Occipital lobe (tissue), 2 donors: ENCODE data around the gene KCND3. TPM values are rescaled to one million over a fixed set of nuclear protein-coding genes. Genes with fewer than 3 reads are reported as not detected.
"Not testable (repeated sequence)": the region's sequence is repeated elsewhere in the genome, so short reads cannot be mapped to it uniquely, and the experiment has no call there.

Source experiments
- DNase-seq: peaks from one replicate; lab custom pipeline; 2025; lab: John Stamatoyannopoulos, UW
- total RNA-seq: library from RNA; depleted of rRNA; stranded (reverse); fragments of >200 nt; gene quantifications from one replicate; pipeline ENCODE4 v1.2.3, GENCODE V29; 2014

The KCND3 gene
- total RNA-seq, 1 donor from 2014 or later = 12.6 TPM

DNA sequence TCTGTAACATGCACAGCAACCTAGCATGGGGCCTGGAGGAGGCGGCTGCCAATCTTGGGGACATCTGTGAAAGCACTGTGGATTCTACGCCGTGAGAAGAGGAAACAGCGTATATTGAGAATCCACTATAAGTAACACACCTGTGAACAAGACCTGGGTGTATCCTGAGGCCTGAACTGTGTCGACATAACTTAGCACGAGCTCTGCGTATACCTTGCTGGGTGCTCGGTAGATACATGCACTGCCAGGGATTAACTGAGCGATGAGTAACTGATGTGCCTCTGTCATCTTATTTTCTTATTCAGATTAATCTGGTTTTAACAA, 175.2 kb downstream of the KCND3 start:
- no peak for DNase-seq

DNA sequence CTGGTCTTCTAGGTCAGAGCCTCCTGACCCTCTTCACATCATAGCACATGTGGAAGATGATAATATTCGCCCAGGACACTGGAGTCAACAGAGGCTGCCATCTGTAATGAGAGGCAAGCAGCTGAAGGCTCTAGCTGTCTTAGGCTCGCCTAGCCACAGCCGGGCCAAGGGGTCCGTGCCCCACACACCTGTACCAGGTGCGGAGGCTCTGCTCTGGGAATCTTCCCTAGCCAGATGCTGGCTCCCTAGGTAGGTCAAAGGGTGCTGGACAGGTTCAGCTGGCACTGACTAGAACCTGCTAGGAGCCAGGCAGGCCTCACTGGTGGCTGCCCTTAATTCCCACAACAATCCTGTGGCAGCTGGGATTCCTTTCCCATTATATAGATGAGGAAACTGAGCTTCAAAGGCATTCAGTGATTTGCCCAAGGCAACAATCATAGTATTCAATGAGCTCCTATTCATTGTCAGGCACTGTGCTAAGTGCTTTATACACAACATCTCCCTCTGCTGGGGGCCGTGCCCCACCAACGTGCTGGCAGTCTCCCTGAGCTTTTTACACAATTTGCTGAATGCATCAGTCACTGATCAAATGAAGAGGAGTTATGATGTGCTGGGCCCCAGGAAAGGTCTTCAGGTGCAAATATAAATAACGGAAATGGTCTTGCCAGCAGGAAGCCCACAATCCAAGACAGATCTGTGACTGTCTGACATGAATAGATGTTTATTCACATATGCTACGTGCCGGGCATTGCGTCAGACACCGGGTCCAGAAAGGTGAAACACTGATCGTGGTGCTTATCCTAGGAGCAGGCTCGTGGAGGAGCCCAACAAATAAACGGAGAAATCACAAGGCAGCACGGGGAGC, 175.8 kb downstream of the KCND3 start:
- no peak for DNase-seq

DNA sequence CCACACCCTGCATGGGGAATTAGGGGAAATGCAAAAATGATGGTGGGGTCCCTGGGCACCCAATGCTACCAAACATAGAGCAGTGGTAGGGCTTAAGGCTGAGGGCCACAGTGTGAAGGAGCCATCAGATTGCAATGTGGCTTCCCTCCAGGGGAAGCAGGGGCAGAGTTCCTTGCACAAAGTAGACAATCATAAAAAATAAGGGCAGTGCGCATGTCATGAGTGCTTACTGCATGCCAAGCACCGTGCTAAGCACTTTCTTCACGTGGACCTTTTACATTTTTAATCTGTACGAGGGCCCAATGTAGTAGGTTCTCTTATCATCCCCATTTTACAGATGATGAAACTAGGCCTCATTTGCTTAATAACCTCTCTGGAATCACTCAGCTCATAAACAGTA, 177.2 kb downstream of the KCND3 start:
- no peak for DNase-seq

- no peak for DNase-seq
Observed at GRCh38 chr1:111811891-111812290, 177.6 kb downstream of the KCND3 start.

DNA sequence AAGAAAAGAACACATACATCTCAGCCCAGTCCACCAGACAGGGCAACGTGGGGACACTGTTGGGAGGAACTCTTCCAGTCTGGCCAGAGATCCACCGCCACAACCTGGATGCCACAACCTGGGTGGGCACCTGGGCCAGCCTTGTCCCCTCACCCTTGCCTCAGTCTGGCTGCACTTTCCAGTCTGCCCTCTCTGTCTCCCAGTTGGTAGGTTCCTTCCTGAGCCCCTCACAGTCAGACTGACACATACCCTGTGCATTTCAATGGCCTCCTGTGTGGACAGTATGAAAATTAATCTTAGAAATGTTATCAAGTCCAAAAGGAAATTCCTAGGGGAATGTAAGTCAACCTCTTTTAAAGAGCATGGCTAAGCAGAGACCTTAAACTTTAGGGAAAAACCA, 184.2 kb downstream of the KCND3 start:
- DNase-seq = no peak

- no peak for DNase-seq
Observed at GRCh38 chr1:111804776-111805175, 184.7 kb downstream of the KCND3 start.

DNA sequence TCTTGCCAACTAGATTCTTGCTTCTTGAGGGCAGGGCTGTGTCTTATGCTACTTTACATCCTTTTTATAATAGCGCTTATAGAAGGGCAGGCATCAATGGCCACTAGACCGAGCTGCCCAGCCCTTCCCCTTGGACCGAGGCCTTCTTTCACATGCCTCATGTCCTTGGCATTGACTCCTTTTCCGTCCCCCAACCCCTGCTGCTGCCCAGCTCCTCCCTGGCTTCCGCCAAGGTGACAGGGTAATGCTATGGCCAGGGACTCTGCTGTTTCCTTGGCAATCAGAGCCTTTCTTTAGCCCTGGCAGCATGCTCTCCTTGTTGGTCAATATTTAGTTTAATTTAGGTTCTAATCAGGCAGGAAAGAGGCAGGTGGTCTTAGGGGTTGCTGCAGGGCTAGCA, 185.5 kb downstream of the KCND3 start:
- no peak for DNase-seq

DNA sequence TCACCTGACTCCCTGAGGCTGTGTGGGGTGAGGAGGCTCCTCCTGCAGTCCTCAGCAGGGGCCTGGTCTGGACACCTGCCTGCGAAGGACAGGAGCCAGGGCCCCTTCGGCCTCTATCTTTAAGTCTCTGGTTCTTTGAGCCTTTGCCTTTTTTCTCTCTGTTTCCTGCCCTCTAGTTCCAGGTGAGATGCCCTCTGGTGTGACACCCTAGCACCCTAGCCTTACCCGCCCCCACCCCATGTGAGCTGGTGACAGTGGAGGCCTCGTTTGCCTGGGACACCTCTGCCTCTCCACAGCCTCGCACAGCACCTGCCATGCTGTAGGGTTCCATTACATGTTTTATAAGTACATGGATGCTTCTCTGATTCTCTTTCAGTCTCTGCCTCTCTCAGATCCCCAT, 186.5 kb downstream of the KCND3 start:
- no peak for DNase-seq

DNA sequence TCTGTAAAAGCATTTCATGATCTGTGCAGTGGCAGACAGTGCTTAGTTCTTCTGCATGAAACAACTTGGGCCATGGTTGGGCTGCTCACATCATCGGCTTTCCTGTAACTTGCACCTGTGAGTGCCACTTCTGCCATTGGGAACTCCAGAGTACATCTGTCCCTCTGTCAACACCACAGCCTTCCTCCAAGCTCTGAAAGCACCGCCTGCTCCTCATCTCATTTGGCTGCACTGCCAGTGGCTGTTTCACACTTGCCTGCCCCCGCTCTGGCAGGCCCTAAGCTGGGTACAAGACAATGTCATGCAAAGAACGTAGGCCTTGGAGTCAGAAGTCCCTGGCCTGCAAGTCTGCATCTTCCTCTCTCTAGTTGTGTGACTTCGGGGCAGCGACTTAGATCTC, 187.4 kb downstream of the KCND3 start:
- no peak for DNase-seq

DNA sequence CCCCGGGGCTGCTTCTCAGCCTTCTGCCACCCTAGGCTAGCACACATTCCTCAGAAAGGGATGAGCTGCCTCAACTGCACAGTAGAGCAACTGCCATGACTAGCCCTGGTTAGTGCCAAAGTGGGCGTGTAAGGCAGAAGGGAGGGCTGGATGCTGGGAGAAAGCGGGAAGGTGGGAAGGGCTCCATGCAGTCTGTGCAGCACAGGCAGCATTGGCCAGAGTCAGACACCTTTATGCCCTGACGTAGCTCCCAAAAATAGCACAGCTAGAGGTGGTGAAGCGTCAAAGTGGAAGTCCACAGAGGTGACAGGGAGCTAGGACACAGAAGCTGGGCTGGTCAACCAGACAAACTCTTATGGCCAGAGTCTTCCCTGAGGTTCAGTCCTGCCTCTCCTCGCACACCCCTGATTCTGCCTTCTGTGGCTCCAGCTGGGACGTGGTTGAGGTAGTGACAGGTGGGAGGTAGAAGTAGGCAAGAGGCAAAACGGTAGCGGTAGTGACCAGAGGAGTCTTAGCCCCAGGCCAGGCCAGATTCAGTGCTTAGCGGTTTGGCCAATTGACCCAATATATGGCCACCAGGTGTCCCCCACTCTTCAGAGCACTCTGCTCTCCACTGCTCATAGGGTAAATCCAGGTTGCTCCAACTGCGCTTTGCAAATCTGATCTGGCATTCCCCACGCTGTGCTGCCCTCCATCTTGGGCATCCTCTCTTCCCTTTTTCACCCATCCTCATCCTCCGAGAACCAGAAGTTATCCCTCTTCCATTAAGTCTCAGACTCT, 188.2 kb downstream of the KCND3 start:
- no peak for DNase-seq

GRCh38 chr1:111799722-111800121, 189.7 kb downstream of the KCND3 start:
- DNase-seq = not testable (repeated sequence)

DNA sequence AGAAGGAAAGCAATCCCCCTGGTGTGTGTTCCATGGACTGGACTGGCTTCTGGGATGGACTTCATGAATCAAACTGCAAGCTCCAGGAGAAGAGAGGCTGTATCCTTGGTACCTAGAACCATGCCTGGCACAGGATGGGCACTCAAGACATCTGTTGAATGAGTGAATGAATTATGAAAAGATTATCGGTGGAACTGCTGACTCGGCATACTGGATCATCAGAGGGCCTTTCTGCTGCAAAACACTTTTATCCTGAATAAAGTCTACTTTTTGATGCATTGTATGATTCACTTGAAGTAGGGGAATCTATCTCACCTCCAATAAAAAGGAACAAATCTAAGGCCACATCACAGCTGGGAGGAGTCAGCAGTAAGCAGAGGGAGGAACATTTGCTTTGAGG, 190.9 kb downstream of the KCND3 start:
- DNase-seq = no peak

- DNase-seq = no peak
Observed at GRCh38 chr1:111795401-111795800, 194.1 kb downstream of the KCND3 start.

- DNase-seq = no peak
Observed at GRCh38 chr1:111793923-111794322, 195.5 kb downstream of the KCND3 start.

DNA sequence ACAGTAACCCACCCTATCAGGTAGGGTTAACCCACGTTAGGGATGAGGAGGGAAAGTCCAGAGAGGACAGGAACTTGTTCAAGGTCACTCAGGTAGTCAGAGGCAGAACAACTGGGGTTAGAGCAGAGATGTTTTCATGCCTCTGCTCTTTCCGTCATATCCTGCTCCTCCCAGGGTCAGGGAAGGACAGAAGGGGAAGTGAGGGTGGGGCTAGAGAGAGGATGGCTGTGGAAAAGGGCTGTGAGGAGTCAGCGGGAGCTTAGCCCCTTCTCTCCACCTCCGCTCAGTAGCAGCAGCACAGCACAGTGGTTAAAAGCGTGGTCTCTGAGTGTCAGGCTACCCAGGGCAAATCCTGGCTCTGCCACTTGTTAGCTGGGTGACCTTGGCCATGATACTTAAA, 197.2 kb downstream of the KCND3 start:
- no peak for DNase-seq

DNA sequence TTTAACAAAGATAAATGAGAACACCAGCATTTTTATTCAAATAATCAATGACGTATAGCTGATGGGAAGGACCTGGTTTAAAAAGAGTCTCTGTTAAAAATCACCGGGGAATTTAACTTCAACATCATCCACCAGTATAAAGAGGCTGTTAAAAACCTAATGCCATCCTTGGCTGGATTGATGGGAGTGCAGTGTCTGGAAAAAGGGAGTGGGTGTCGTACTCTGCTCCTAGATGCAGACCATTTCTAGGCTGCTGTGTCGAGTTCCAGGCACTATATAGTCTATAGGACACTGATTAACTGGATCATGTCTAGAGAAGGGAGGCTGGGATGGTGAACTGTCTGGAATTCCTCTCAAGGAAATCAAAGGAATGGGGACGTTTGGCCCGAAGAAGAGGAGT, 197.7 kb downstream of the KCND3 start:
- DNase-seq = no peak

DNA sequence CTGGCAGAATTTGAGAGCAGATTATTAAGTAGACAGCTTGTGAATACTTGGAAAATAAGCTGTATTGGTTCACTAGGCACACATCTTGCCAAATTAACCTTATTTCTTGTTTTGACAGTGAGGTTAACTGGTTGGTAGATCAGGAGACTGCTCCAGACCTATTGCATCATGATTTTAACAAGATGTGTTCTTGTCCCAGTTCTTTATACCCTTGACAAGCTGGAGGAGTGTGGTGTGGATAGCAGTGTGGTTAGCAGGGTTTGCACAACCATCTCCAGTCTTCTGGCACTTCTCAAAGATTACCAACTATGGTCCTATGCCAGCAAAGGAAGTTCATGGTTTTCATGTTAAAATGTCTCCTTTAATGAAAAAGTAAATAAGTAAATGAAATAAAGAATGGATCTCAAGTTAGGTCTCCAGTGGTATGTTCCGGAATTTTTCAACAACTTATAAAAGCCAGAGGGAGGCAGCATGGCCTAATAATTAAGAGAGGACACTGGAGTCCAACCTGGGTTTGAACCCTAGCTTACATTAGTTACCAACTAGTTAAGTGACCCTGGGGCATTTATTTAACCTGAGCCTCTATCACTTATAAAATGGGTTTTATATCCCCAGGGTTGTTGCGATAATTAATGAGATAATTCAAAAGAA, 199.7 kb downstream of the KCND3 start:
- no peak for DNase-seq

DNA sequence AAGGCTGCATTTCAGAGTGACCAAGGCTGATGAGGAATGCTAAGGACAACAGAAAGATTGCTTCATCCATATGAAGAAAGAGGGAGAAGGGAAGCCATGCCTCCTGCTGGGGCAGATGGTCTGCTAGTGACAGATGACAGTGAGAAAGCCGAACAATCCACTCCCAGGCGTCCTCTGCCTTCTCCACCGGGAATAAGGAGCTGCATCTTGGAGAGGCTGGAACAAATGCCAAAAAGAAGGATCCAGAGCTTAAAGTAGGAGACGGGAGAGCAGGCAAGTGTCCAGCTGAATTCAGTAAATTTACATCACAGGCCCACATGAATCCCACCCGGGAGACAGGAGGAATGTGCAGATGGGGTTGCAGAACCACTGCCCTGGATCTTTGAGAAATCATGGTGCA, 200.3 kb downstream of the KCND3 start:
- DNase-seq = no peak

DNA sequence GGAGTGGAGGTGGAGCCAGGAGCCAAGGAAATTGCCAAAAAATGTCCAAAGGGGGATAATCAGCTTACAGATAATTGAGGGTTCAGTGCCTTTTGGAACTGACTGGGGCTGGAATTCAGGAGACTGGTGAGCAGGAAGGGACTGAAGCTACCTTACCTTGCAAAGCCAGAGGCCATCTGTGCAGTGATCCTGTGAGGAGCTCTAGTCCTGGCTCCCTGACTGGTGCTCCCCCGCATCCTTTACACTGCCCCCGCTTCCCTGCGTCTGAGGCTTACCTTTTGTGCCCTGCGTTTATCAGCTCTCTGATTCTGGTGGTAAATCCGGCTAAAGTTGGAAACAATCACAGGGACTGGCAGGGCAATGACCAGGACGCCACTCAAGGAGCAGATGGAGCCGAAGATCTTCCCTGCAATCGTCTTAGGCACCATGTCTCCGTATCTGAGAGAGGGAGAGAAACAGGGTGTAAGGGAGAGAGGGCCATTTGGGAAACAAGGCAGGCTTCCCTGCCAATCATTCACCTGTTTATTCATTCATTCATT, 202.7 kb downstream of the KCND3 start:
- no peak for DNase-seq

DNA sequence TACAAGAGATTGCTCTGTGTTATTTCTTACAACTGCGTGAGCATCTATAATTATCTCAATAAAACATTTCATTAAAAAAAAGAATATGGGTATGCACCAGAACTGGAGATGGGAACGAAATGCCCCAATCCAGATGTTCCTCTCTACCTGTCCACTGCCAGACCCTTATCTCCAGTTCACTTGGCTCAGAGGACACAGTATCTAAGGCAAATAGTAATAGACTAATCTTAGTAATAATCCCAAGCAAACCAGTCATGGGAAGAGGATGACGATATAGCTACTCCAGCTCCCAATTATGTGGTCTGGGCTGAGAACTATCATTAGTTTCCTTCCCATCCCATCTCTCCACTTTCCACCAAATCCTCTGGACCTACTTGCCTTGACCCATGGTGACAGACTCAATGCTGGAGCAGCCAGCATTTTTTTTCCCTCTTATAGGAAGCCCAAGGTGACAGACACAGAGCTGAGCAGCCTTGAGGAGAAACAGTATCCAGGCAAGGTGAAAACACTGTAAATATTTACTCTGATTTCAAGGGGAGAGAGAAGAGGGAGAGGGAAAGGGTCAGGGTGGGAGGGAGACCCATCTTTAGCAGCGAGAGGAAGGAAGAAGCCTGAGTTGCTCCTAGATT, 205.1 kb downstream of the KCND3 start:
- no peak for DNase-seq

DNA sequence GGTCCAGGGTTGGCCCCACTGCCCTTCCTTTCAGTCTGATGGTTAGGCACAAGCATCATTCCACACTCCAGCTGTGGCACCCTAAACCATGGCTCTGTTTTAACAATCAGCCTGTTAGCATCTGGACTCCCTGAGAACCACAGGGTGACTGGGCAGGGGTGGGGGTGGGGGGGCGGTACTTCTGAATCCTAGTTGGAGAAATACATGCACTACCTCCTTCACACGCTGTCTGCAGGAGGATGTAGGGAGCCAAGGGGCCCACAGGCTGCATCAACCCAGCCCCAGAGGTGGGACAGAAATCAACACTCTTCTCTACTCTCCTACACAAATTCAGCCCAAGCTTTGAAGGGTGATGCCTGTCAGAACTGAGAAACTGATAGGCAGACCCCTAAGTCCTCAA, 209.9 kb downstream of the KCND3 start:
- DNase-seq = no peak

DNA sequence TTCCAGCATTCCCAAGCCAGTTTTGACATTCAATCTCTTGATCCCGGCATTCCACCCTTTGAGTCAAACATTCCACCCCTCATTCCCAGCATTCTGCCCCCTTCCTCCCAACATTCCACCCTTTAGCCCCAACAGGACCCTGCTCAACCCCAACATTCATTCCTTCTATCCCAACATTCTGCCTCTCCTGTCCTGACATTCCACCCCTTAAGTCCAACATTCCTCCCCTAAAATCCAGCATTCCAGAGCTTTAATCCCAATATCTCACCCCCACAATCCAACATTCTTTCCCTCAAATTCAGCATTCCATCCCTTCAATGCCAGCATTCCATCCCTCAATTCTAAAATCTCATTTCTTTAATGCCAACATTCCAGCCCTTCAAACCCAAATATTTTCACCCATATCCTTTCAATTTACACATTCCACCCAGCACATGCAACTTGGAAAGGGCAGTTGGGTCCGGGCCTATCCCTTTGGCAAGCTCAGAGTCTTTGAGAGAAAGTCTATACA, 210.9 kb downstream of the KCND3 start:
- DNase-seq = no peak
